Measurements from ENCODE around the gene CIT. TPM values are rescaled to one million over a fixed set of nuclear protein-coding genes. Genes with fewer than 3 reads are reported as not detected.

Gene CIT
- total RNA-seq, 1 donor from 2014 or later, result 20.6 TPM

GRCh38 chr12:119699199-119699760, 177.8 kb downstream of the CIT start:
- H3K4me3 ChIP-seq, result no peak overlapping the region
- H3K9me3 ChIP-seq, result no peaks in the 10 kb centered on the region
- DNase-seq (ENCODE audit: extremely low spot score in 2 of 2), result no peak
- no peaks in the 10 kb centered on the region for H3K27me3 ChIP-seq
- no peaks in the 10 kb centered on the region for H3K36me3 ChIP-seq
- TF ChIP-seq POLR2A (IDR thresholded peaks at IDR 0.05), result no peak
- TF ChIP-seq CTCF (IDR thresholded peaks at IDR 0.05), result no peak
- no peak for TF ChIP-seq POLR2AphosphoS5 (IDR thresholded peaks at IDR 0.05; ENCODE audit: insufficient read depth in 1 of 2, low read depth in 1 of 2)
- no peak overlapping the region for H3K27ac ChIP-seq
- intact Hi-C loops (cut with DNase I), result no loop called here
- H3K4me1 ChIP-seq, result no peaks in the 10 kb centered on the region

- Histone ChIP-seq H3K36me3 (no peaks in the 10 kb centered on the region), H3K27me3 (no peaks in the 10 kb centered on the region), H3K4me1 (peaks cover 16% of the 10 kb centered on the region), H3K27ac (no peak overlapping the region), H3K4me3 (no peak overlapping the region), H3K9me3 (no peaks in the 10 kb centered on the region)
- TF ChIP-seq POLR2AphosphoS5 (IDR thresholded peaks at IDR 0.05; ENCODE audit: insufficient read depth in 1 of 2, low read depth in 1 of 2), result no peak
- no peak for TF ChIP-seq POLR2A (IDR thresholded peaks at IDR 0.05)
- no peak for TF ChIP-seq CTCF (IDR thresholded peaks at IDR 0.05)
- intact Hi-C loops (cut with DNase I), result no loop called here
- DNase-seq (ENCODE audit: extremely low spot score in 2 of 2), result no peak
Measured at GRCh38 chr12:119696943-119697342, 180.2 kb downstream of the CIT start.

- Histone ChIP-seq H3K9me3 (no peaks in the 10 kb centered on the region), H3K27ac (no peak overlapping the region), H3K4me3 (no peak overlapping the region), H3K36me3 (no peaks in the 10 kb centered on the region), H3K27me3 (no peaks in the 10 kb centered on the region), H3K4me1 (peaks cover 18% of the 10 kb centered on the region)
- intact Hi-C loops (cut with DNase I), result no loop called here
- DNase-seq (ENCODE audit: extremely low spot score in 2 of 2), result no peak
- TF ChIP-seq POLR2A (IDR thresholded peaks at IDR 0.05) (no peak), POLR2AphosphoS5 (IDR thresholded peaks at IDR 0.05; ENCODE audit: insufficient read depth in 1 of 2, low read depth in 1 of 2) (no peak), CTCF (IDR thresholded peaks at IDR 0.05) (no peak)
Measured at GRCh38 chr12:119695034-119695433, 182.1 kb downstream of the CIT start.

GRCh38 chr12:119694111-119694510, 183.0 kb downstream of the CIT start:
- Histone ChIP-seq H3K27ac (no peak overlapping the region), H3K36me3 (no peaks in the 10 kb centered on the region), H3K9me3 (no peaks in the 10 kb centered on the region), H3K4me3 (no peak overlapping the region), H3K4me1 (peaks cover 18% of the 10 kb centered on the region), H3K27me3 (no peaks in the 10 kb centered on the region)
- no peak for TF ChIP-seq CTCF (IDR thresholded peaks at IDR 0.05)
- TF ChIP-seq POLR2AphosphoS5 (IDR thresholded peaks at IDR 0.05; ENCODE audit: insufficient read depth in 1 of 2, low read depth in 1 of 2), result no peak
- TF ChIP-seq POLR2A (IDR thresholded peaks at IDR 0.05), result no peak
- intact Hi-C loops (cut with DNase I), result no loop called here
- no peak for DNase-seq (ENCODE audit: extremely low spot score in 2 of 2)

GRCh38 chr12:119693511-119693910, 183.6 kb downstream of the CIT start:
- H3K4me1 ChIP-seq, result peaks cover 18% of the 10 kb centered on the region
- no peaks in the 10 kb centered on the region for H3K27me3 ChIP-seq
- no peak for DNase-seq (ENCODE audit: extremely low spot score in 2 of 2)
- TF ChIP-seq POLR2AphosphoS5 (IDR thresholded peaks at IDR 0.05; ENCODE audit: insufficient read depth in 1 of 2, low read depth in 1 of 2) (no peak), POLR2A (IDR thresholded peaks at IDR 0.05) (no peak)
- H3K9me3 ChIP-seq, result no peaks in the 10 kb centered on the region
- intact Hi-C loops (cut with DNase I), result no loop called here
- no peaks in the 10 kb centered on the region for H3K36me3 ChIP-seq
- H3K27ac ChIP-seq, result no peak overlapping the region
- no peak overlapping the region for H3K4me3 ChIP-seq

Measured in vagina (tissue), 2 donors.